Vagina (tissue), 2 donors: ENCODE measurements around the gene TUBB8. TPM values are rescaled to one million over a fixed set of nuclear protein-coding genes. Genes with fewer than 3 reads are reported as not detected.
A peak's percentile ranks its signal among the peaks of the same experiment; 100 is the strongest.

ENCODE experiments used
- DNase-seq, 2 donors: peaks; one replicate each; pipeline ENCODE4 v3.0.0-alpha.2; 2017; ENCODE audit errors: extremely low spot score in 2 of 2
- H3K27ac ChIP-seq: fragments of 200-600 bp; sonication (generic); one replicate; pipeline ENCODE4 v1.5.1; 2019
- H3K27me3 ChIP-seq: fragments of 200-600 bp; sonication (generic); one replicate; pipeline ENCODE4 v1.5.1; 2019
- H3K36me3 ChIP-seq, 2 donors: fragments of 200-600 bp; sonication (generic); one replicate each; pipeline ENCODE4 v1.5.1; 2017 to 2019
- H3K4me1 ChIP-seq: fragments of 200-600 bp; sonication (generic); one replicate; pipeline ENCODE4 v1.5.1; 2019
- H3K4me3 ChIP-seq, 2 donors: fragments of 200-600 bp; sonication (generic); 1 replicate in 1 of 2; 2 replicates in 1 of 2; pipeline ENCODE4 v1.5.1; 2016 to 2019
- H3K9me3 ChIP-seq: fragments of 200-600 bp; sonication (generic); one replicate; pipeline ENCODE4 v1.5.1; 2019
- CTCF ChIP-seq, 3 experiments: fragments of 450-650 bp in 2 of 3; fragments of 200-600 bp in 1 of 3; sonication (generic) in 1 of 3; IDR thresholded peaks; one replicate each; pipeline ENCODE4 v1.5.1; 2017 to 2019; ENCODE audit warnings: antibody characterized with exemption in 3 of 3, mild to moderate bottlenecking in 2 of 3, moderate library complexity in 2 of 3
- POLR2A ChIP-seq, 2 donors: fragments of 450-650 bp; IDR thresholded peaks; one replicate each; pipeline ENCODE4 v1.6.1; 2017; ENCODE audit warnings: antibody characterized with exemption in 2 of 2, mild to moderate bottlenecking in 2 of 2, moderate library complexity in 2 of 2
- POLR2AphosphoS5 ChIP-seq, 2 donors: sonication (generic); formaldehyde crosslinking; IDR thresholded peaks; one replicate each; pipeline ENCODE4 v1.9.0; 2017; ENCODE audit warnings: antibody characterized with exemption in 2 of 2, mild to moderate bottlenecking in 2 of 2, low read depth in 1 of 2; ENCODE audit not compliant: insufficient read depth in 1 of 2
- intact Hi-C: fragments of 100-400 bp; cut with DNase I; formaldehyde crosslinking; loops from one replicate; pipeline ENCODE4 v1.15.1; 2023
- total RNA-seq: library from RNA; depleted of rRNA; stranded (reverse); fragments of >200 nt; gene quantifications from one replicate; pipeline ENCODE4 v1.2.3, GENCODE V29; 2016

The TUBB8 gene
- not detected for total RNA-seq

DNA sequence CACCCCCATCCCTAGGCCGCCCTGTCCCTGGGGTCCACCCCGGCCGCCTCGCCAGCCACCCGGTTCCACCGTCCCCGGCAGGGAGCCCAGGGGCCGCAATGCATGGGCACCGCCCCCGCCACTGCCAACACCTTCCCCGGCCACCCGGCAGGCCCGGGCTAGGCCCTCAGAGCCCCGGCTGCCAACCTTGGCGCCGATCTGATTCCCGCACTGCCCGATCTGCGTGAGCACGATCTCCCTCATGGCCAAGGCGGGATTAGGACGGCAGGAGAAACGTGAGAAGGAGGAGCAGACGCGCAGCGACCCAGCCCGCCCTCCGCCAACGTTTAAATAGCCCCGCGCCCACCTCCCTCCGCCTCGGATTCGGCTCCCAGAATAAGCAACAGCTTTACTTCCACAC, at the start of gene TUBB8:
Gene TUBB8, minus strand, starts transcription at position 301 of the 400 bp plus-strand sequence. Its CDS starts 58 bp downstream, at position 243.
- intact Hi-C loops = no loop called here
- no peak for TF ChIP-seq POLR2AphosphoS5 (IDR thresholded peaks at IDR 0.05; ENCODE audit: insufficient read depth in 1 of 2, low read depth in 1 of 2)
- TF ChIP-seq CTCF (IDR thresholded peaks at IDR 0.05) = no peak
- TF ChIP-seq POLR2A (IDR thresholded peaks at IDR 0.05) = no peak
- Histone ChIP-seq H3K36me3 (no peaks in the 10 kb centered on the region), H3K27me3 (no peaks in the 10 kb centered on the region), H3K27ac (no peak within 1 kb of the TSS), H3K4me1 (no peaks in the 10 kb centered on the region), H3K4me3 (no peak within 1 kb of the TSS), H3K9me3 (no peaks in the 10 kb centered on the region)
- no peak for DNase-seq

DNA sequence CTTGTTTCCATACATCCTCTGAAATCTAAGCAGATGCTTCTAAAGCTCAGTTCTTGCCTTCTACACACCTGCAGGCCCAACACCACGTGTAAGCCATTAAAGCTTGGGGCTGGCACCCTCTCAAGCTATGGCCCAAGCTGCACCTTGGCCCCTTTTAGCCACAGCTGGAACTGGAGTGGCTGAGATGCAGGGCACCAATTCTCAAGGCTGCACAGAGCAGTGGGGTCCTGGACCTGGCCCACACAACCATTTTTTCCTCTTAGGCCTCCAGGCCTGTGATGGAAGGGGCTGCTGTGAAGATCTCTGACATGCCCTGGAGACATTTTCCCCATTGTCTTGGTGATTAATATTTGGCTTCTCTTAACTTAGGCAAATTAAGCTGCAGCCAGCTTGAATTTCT, 47.4 kb upstream of the TUBB8 start:
- Histone ChIP-seq H3K36me3 (no peaks in the 10 kb centered on the region), H3K27ac (no peak overlapping the region), H3K27me3 (no peaks in the 10 kb centered on the region), H3K4me3 (no peak overlapping the region), H3K4me1 (peaks cover 7% of the 10 kb centered on the region), H3K9me3 (peaks cover 7% of the 10 kb centered on the region)
- no peak for TF ChIP-seq CTCF (IDR thresholded peaks at IDR 0.05)
- TF ChIP-seq POLR2AphosphoS5 (IDR thresholded peaks at IDR 0.05; ENCODE audit: insufficient read depth in 1 of 2, low read depth in 1 of 2) = no peak
- TF ChIP-seq POLR2A (IDR thresholded peaks at IDR 0.05) = no peak
- intact Hi-C loops = no loop called here
- no peak for DNase-seq

GRCh38 chr10:95356-96115, 46.4 kb upstream of the TUBB8 start:
- peaks cover 7% of the 10 kb centered on the region for H3K4me1 ChIP-seq
- H3K27me3 ChIP-seq = no peaks in the 10 kb centered on the region
- DNase-seq = no peak
- H3K36me3 ChIP-seq = no peaks in the 10 kb centered on the region
- no peak overlapping the region for H3K27ac ChIP-seq
- H3K4me3 ChIP-seq = no peak overlapping the region
- TF ChIP-seq POLR2A (IDR thresholded peaks at IDR 0.05) (no peak), POLR2AphosphoS5 (IDR thresholded peaks at IDR 0.05; ENCODE audit: insufficient read depth in 1 of 2, low read depth in 1 of 2) (no peak), CTCF (IDR thresholded peaks at IDR 0.05) (no peak)
- peaks cover 7% of the 10 kb centered on the region for H3K9me3 ChIP-seq
- intact Hi-C loops = no loop called here

DNA sequence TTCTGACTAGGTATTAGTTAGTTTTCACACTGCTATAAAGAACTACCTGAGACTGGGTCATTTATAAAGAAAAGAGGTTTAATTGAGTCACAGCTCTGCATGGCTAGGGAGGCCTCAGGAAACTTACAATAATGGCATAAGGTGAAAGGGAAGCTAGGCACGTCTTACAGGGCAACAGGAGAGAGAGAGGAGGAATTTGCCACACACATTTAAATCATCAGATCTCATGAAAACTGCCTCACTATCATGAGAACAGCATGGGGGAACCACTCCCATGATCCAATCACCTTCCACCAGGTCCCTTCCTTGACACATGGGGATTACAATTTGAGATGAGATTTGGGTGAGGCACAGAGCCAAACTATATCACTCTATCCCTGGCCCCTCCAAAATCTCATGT, 45.5 kb upstream of the TUBB8 start:
- H3K27me3 ChIP-seq = no peaks in the 10 kb centered on the region
- TF ChIP-seq POLR2A (IDR thresholded peaks at IDR 0.05) = no peak
- no peak for TF ChIP-seq POLR2AphosphoS5 (IDR thresholded peaks at IDR 0.05; ENCODE audit: insufficient read depth in 1 of 2, low read depth in 1 of 2)
- no peak for TF ChIP-seq CTCF (IDR thresholded peaks at IDR 0.05)
- intact Hi-C loops = no loop called here
- no peaks in the 10 kb centered on the region for H3K36me3 ChIP-seq
- H3K9me3 ChIP-seq = peaks cover 7% of the 10 kb centered on the region
- peaks cover 7% of the 10 kb centered on the region for H3K4me1 ChIP-seq
- H3K4me3 ChIP-seq = no peak overlapping the region
- no peak overlapping the region for H3K27ac ChIP-seq
- DNase-seq = no peak

DNA sequence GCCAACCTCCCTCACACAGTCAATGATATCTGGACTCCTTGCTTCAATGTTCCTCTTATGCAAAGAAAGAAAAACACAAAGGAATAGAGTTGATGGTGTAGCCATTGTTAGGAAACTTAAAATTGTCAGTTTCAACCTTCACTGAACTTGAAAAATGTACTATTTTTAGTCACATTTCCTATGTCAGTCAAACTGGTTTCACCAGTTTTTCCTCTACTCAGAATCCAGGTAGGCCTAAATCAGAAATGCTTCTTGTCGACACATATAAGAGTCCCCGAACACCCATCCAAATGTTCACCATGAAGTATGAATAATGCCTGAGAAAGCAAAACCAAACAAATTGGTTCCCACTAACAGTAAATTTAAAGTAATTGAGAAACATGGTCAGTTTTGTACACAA, 43.8 kb upstream of the TUBB8 start:
- no peak for DNase-seq
- Histone ChIP-seq H3K27ac (no peak overlapping the region), H3K4me3 (no peak overlapping the region), H3K9me3 (peaks cover 7% of the 10 kb centered on the region), H3K36me3 (no peaks in the 10 kb centered on the region), H3K27me3 (no peaks in the 10 kb centered on the region), H3K4me1 (peaks cover 7% of the 10 kb centered on the region)
- intact Hi-C loops = no loop called here
- TF ChIP-seq POLR2AphosphoS5 (IDR thresholded peaks at IDR 0.05; ENCODE audit: insufficient read depth in 1 of 2, low read depth in 1 of 2) = peak in 1 of 2 donors; percentile 50
- no peak for TF ChIP-seq POLR2A (IDR thresholded peaks at IDR 0.05)
- no peak for TF ChIP-seq CTCF (IDR thresholded peaks at IDR 0.05)
